Non-pigmented ciliary epithelial cell (primary cell): ENCODE measurements around the gene VMAC.

Source experiments
- DNase-seq: peaks from one replicate; pipeline ENCODE4 v3.0.0-alpha.2; 2010; ENCODE audit warnings: low read depth

The VMAC gene

DNA sequence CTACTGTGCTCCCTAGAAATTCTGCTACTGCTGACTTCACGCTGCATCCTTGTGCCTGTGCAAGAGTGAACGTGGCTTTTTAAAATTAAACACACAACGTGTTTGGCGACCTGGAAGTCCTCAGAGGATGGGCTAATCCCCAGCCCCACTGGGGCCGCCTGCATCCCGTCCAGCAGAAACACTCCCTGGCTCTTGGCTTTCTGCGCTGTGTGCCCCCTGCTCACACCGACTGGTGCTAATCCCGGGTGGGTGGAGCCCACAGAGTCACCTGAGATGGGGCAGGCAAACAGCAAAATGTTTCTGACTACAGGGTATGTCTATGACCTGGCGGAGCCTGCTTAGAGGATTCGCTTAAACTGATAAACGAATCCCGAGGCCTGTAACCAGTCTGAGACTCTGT, 24.5 kb downstream of the VMAC start:
- no peak for DNase-seq

DNA sequence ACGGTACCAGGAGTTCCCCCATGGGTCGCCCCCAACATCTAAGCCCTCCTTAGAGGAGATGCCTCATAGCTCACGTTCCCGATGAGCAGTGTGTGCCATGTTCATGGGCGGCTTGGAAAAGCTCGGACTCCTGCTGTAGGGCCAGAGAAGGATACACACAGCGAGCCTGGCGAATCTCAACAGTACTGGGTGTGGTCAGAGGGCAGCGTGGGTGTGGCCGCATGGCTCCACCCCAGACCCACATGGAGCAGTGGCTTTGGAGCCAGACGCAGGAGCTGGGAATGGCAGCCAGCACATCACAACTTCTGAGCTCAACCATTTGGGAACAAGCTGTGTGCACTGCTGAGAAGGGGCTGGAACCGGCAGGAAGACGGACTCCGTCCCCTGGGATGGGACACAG, 25.0 kb downstream of the VMAC start:
- no peak for DNase-seq

DNA sequence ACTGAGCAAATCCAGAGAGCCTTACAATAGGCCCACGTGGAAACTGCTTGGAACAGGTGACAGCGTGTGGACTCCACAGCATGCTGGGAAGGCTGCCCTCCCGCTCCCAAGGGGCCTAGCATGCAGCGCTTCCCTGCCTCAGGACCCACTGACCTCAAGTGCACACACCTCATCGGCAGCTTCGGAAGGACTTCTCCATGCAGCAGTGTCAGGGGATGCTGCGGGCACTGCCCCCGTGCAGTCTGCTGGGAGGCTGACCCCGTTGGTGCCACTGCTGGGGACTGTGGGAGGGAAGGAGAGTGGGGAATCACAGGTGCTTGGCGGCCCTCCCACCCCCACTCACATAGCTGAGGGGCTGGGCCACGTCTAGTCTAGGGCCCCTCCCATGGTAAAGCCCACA, 26.6 kb downstream of the VMAC start:
- no peak for DNase-seq

DNA sequence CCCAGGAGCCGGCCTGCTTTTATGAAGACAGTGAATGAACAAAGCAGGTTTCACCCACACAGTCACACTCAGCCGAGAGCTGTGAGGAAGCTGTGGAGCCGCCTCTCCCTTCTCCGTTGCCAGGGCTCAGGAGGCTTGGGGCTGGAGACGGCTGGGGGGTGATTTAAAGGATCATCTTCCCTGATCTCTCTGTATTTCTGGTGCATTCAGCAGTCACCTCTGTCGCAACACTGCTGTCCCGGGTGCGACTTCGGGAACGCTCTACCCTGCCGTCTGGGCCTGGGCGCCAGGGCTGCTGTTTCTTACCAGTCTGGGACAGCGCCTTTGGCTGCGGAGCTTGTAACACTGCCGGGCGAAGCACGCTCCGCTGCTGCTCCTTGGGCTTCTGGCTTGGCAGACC, 27.5 kb downstream of the VMAC start:
- DNase-seq = no peak

DNA sequence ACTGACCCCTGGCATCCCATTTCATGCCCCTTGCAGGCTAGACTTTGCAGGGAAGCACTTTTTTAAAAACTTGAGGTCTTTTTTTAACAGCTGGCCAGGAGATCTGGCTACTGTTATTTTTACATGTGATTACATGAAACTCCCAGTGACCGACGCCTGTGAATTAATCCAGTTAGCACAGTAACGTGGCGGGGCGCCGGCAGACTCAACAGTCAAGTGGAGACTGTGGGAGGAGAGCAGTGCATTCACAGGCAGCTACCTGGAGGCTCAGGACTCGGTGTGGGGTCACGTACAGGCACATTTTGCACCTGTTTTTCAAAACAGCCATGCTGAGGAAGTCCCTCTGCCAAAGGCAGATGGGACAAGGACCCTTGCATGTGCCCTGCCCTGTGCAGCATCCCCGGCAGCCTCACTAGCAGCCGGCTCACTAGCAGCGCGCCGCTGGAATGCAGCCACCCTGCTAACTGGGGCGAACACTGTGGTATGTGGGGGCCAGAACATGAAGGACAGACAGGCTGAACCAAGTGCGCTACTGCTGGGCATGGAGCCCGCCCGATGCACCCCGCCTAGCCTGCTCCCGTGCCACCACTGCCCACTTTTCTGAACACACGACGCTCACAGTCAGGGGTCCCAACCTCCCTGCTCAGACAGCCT, 28.1 kb downstream of the VMAC start:
- no peak for DNase-seq

DNA sequence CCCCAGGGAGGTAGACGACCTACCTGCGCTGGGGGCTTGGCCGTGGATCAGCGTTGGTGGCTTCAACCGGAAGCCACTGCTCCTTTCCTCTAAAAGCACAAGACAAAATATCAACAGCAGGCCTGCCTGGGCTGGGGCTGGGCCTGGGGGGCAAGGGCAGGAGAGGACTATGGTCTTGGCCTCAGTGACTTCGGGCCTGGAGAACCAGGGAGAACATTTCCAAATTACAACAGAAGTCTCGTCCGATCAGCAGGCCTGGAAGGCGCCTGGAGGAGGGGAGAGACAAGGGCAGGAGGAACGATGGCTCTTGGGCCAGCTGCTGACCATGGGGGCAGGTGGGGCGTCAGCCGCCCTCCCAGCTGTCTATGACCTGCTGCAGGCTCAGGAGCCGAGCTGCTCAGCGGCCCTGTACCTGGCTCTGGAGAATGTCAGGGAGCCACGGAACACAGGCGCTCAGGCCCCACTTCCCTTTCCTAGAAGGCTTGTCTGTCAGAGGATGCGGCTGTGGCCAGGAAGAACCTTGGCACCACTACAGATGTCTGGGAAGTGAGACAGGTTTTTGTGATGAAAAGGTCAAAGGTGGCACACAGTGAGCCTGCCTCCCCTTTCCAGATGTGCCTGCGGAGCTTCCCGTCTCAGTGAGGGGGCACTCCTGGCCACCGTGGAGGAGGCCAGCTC, 28.9 kb downstream of the VMAC start:
- DNase-seq = no peak

DNA sequence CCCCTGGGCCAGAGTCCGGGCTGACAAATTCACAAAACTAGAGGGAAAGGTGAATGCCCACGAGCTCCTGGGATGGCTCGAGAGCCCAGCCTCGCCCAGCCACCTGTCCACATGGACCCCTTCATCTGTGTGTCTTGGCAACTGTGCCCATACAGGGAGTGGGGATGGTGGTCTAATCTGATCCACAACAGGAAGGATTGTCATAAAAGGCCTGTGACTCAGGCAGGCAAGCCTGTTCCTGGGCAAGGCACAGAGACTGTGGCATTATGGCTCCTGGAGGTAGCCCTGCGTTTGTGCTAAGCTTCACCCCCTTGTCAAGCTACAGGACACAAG, 29.4 kb downstream of the VMAC start:
- no peak for DNase-seq

DNA sequence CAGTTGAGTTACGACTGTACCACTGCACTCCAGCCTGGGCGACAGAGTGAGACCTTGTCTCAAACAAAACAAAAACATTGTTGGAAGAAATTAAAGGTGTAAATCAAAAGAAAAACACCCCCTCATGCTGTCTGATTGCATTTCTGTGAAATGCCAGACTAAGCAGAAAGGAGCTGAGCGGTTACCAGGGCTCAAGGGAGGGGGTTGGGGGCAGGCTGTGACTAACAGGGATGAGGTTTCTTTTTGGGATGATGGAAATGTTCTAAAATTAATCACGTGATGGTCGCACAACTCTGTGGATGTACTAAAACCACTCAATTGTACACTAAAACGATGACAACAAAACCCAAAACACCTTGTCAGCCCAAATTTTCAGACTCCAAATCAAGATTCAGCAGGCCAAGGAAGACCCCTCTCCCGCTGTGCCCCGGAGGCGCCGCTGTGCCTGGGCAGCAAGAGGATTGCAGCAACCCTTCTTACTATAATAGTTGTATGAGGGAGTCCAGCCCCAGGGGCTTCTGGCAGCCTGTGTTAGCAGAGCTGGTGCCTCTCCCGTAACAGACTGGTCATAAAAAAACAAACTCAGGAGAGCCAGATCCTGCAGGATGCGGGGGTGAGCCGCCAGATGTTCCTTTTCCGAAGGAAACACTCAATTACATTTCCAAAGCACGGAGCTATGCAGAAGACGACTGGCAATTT, 30.3 kb downstream of the VMAC start:
- DNase-seq = no peak

DNA sequence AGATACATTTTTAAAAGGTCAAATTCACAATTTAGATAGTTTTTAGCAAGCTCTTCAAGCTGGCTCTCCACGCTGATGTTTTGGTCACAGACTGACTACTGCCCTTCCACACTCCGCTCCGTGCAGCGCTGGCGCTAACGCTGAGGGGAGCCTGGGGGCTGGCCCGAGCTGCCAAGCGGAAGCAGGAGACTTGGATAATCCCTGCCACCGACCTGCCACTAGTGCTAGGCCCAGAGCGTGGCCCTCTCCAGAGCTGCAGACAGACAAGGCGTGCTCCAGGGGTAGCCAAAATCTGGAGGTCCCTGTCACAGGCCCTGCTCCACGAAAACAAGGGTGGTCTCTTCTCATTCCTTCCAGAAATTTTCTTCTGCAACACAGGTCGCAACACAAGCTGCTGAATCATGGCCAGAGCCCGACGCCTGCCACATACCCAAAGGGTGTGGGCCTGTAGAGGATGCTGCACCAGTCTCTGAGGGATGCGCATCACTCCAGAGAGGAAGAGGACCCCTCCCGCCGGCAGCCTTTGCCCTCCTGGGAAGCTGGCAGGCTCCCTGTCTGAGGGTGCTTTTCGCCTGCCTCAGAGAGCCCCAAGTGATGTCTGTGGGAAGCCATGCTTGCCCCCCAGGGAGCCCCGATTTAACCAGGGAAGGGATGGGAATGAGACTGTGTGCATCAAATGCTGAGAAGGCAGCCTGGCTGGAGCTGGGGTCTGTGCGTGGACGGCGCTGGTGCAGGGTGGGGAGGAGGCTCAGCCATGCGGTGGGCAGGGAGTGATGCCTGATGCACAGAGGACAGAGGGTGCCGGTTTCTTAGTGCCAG, 31.0 kb downstream of the VMAC start:
- no peak for DNase-seq

DNA sequence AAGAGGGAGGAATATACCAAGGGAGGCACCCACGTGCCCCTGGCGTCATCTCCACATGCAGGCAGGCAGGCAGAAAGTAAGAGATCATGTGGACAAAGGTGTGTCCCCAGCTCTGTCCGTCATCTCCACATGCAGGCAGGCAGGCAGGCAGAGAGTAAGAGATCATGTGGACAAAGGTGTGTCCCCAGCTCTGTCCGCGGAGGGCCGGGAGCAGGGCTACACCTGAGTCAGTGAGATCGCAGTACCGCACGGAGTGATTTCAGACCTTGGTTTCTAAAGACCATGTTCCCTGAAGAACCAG, 31.6 kb downstream of the VMAC start:
- no peak for DNase-seq

DNA sequence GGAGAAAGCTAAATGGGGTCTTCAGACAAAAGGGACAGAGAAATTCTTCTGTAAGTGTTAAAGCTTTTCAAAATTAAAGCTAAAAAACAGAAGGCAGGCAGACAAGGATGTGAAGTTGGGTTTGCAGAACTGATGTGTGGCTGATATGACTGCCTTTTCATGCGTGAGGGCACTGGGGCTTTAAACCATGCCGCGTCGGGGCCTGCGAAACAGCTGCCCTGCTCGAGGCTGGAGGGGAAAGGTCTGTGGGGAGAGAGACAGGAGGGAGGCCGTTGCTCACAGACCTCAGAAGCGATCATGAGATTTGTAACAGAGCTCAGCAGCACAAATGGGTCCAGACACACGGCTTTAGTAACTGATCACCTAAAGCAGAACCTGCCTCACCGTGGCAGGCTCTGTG, 32.9 kb downstream of the VMAC start:
- DNase-seq = no peak

DNA sequence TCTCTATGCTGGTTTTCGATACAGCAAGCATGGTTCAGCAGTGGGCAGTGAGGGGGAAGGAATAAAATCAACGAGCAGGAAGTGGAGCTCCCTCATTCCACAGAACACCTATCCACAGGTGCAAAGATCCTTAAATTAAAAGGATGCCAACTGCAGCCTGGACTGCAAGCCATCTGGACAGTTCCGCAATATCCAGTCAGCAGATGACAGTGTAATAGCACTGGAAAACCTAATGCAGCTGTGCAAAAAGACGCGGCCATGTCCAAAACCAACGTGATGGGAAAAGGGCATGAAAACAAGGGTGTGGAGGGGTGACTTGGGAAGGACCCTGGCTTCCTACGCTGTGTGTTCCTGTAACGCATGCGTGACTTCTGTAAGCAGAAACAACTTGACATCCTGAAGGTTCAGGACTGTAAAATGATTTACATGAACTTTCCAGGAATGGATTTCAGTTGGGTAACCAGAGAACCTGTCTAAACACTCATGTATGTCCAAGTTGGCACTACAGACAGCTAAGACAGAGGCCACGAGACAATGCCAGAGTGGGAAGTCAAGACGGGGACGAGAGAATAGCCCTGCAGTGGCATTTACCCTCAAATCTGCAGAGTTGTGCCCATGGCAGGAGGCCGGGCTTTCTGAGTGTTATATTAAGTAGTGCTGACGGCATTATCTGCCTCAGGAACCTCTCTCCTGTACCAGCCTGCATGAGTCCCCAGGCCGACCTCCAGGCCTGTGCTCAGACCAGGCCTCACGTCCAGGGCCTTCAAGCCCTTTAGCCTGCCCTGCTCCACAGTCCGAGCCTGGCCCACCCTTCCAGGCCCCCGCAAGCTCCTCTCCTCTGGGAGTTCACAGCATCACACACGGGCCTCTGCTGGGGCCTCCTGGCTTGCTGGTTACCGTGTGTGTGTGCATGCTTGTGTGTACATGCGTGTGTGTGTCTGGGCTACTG, 35.9 kb downstream of the VMAC start:
- no peak for DNase-seq

DNA sequence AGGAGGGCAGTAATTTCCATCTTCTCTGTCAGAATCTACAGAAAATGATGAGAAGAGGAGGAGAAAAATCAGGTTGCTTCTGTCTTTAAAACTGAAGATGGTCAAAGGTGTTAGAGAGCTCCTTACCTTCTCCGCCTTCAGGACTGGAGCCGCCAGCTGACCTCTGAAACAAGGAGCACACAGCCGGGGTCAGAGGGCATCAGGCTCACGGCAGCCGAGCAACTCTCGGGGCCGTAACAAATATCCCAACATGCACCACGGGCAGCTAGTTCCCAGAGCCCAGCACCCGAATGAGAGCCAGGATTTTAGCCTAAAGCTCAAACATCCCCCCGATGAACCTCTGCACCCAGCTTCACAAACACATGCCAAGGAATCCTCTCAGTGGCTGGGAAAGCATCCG, 37.0 kb downstream of the VMAC start:
- no peak for DNase-seq

DNA sequence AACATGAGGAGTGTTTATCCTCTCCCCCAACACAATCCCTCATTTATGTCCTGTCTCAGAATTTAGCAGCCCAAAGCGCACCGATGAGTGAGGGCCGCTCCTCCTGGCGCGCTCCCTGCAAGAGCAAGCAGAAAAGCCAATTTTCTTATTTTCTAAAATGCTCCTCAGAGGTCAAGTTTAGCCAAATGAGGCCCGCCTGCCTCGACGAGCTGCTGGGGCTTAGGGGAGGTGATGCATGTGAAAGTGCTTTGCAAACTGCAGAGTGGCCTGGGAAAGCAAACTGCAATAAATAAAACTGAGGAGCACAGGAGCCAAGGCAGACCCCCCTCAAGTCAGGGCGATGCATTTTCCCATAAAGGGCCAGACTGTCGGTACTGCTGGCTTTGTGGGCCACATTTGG, 38.4 kb downstream of the VMAC start:
- no peak for DNase-seq

DNA sequence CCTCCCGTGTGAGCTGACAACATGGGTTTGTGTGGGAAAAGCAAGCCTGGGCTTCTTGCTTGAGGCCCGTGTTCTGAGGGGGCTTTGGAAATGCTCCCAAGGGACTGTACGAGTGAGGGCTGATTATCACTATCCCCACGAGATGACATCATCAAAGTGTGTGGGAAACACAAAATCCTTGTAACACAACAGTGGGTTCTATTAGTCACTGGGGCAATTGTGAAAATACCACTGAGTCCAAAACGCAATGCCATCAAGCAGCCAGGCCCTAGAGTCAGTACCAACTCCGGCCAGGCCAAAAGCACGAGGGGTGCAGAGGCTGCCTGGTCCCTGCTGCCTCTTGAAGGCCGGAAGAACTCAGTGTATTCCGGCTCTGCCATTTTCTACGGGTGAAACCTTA, 39.0 kb downstream of the VMAC start:
- no peak for DNase-seq

DNA sequence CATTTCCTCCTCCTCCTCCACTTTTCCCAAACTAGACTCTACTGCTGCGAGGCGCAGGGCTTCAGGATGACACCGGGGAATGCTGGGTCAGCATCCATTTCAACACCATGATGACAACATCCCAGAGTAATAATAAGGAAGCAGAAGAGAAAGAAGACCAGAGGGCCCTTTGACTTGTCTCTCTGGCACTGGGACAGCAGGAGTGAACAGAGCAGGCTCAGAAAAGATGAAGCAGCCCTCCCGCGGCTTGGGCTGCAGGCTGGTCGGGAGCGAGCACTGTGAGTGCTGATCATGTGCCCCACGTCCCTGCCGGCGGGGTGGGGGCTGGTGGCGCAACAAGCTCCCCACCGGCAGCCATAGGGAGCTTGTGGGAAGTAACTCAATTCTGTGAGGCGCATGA, 42.8 kb downstream of the VMAC start:
- DNase-seq = no peak

DNA sequence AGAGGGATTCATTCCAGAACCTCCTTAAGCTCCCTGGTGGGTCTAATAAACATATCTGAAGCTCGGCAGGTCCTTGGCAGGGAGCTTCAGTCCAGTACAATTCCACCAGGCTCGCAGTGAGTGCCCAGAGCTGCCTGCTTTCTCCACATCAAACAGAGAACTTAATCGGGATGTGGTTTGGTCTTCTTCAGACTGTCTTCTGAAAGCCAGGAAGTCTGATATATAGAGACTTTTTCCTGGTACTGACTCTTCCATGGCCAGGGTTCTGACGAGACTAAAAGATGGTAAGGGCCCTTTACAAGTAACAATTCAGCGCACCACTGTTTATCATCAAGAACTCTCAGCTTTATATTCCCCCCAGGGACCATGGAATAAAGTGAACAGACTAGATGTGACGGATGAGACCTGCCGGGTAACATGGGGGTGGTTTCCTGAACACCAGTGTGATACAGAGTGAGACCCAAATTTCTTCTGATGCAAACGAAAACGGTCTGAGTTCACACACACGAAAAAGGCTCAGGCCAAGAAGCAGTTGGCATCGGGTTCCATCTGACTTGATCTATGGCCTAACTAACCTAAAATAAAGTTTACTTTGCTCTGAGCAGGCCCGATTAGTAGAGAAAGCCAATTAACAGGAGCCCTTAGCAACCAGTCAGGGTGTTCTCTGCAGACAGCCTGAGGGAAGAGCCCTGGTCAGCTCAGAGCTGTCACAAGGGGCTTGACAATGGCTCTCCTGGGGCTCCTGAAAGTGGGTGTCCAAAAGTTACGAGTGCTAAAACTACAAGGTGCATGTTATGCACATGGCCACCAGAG, 44.3 kb downstream of the VMAC start:
- DNase-seq = no peak

DNA sequence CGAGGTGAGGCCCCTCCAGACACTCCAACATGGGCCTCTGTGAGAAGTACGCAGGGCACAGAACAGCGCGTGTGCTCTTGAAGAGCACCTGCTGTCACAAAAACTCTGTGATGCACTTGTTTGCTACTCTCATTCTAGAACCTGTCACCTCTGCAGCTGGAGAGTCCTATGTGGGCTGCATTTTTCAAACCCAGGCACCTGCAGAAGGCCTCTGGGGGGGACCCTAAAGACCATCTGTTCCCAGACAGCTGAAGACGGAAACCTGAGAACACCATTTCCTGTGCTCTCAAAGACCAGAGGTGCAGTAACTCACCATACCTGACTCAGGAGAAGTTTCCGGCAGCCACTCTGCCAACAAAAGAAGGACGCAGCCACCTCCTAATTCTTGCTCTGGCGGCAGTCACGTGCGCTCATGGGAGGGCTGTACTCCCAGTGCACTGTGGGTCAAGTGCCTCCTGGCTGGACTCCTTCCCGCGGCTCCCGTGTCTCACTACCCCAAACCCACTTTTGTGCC, 45.2 kb downstream of the VMAC start:
- no peak for DNase-seq

DNA sequence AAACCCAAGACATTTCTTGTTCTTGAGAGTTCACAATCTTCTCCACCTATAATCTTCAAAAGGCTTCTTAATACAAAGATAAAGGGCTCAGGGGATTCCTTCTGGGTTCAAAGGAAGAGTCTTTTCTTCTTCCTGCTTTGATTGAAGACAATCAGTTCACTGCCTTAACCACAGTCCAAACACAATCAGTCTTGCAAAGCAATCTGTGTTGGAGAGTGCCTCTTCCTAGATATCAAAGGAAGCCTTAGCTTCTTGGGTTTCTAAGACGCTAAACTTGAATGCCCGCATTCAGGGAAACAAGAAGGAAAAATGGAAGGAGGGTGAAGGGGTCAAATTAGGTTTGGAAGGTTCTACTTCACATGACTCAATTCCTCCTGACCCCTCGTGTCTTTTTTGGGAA, 46.1 kb downstream of the VMAC start:
- DNase-seq = no peak

DNA sequence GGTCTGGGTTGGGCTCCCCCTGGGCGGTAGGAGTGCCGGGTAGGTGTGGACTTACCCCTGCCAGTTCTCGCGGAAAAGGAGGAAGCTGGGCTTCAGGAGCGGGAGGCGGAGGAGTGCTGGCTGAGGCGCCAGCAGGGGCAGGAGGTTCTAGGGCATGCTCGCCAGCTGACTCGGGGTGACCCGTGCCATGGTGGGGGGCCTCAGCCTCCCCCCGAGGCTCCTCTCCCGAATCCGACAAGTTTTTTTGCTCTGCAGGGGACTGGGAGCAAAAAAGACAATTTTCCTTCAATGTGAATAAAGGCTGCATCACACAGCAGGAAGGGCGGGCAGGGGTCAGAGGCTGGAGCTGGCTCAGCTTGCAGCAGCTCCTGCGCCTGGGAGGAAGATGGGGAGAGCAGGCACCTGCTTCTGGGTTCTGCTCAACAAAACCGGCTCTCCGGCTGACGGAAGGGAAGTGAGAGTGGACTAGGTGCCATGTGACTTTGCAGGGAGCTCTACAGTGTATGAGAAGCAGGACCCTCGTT, 46.7 kb downstream of the VMAC start:
- DNase-seq = no peak
